Transverse colon (tissue), 4 donors: ENCODE results near the gene FCF1.

Experiments used
- POLR2AphosphoS5 ChIP-seq, 3 donors: sonication (generic); formaldehyde crosslinking; IDR thresholded peaks; one replicate each; pipeline ENCODE4 v1.6.1; 2016; ENCODE audit warnings: antibody characterized with exemption in 3 of 3
- TF ChIP-seq, protein P1 (sequence below), 5 experiments: fragments of 200-600 bp in 3 of 5; fragments of 450-650 bp in 2 of 5; sonication (generic) in 3 of 5; IDR thresholded peaks; 1 replicate in 2 of 5; 2 replicates in 3 of 5; pipeline ENCODE4 v1.5.1; 2016 to 2017; ENCODE audit warnings: antibody characterized with exemption in 5 of 5, inconsistent platforms in 3 of 5, mild to moderate bottlenecking in 2 of 5, moderate library complexity in 1 of 5

DNA sequence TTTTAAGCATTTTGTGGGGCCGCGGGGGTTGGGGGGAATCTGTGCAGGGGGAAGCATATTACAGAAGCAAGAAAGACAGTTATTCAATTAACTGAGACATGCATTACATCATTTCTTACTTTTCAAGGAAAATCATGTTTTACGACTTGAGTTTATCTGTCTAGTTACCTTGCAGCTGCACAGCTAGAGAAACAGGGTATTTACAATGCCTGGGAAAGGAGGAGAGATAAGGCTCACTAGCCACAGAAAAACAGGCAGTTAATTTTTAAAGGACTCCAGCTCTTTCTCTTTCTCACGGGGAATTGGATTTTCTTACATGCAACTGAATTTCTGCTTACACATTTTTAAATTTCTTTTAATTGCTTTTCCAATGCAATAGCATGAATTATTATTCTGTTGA lies 22.2 kb downstream of the FCF1 start:
- TF ChIP-seq, protein P1, sequence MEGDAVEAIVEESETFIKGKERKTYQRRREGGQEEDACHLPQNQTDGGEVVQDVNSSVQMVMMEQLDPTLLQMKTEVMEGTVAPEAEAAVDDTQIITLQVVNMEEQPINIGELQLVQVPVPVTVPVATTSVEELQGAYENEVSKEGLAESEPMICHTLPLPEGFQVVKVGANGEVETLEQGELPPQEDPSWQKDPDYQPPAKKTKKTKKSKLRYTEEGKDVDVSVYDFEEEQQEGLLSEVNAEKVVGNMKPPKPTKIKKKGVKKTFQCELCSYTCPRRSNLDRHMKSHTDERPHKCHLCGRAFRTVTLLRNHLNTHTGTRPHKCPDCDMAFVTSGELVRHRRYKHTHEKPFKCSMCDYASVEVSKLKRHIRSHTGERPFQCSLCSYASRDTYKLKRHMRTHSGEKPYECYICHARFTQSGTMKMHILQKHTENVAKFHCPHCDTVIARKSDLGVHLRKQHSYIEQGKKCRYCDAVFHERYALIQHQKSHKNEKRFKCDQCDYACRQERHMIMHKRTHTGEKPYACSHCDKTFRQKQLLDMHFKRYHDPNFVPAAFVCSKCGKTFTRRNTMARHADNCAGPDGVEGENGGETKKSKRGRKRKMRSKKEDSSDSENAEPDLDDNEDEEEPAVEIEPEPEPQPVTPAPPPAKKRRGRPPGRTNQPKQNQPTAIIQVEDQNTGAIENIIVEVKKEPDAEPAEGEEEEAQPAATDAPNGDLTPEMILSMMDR (IDR thresholded peaks at IDR 0.05) = no peak
- TF ChIP-seq POLR2AphosphoS5 (IDR thresholded peaks at IDR 0.05) = no peak
